ENCODE results near the gene C9orf50. TPM values are rescaled to one million over a fixed set of nuclear protein-coding genes. Genes with fewer than 3 reads are reported as not detected.
A peak's percentile ranks its signal among the peaks of the same experiment; 100 is the strongest.
"Not testable (repeated sequence)": the region's sequence is repeated elsewhere in the genome, so short reads cannot be mapped to it uniquely, and the experiment has no call there.

C9orf50 gene
- total and polyA plus RNA-seq, 4 donors, result 0.44 to 0.60 (median 0.59) TPM; not detected in 1

- WGBS (ENCODE audit: insufficient coverage), result 19% methylated on average over 44 of the region's 44 CpGs
- peaks cover 34% of the 10 kb centered on the region for H3K4me1 ChIP-seq (ENCODE audit: control insufficient read depth, insufficient read depth, low read length)
- H3K27ac ChIP-seq (ENCODE audit: low read depth, low read length), result peak overlapping the region; percentile 40
- DNase-seq (ENCODE audit: low read depth in 4 of 6, low spot score in 6 of 6), result no peak
- H3K9me3 ChIP-seq (ENCODE audit: control insufficient read depth, insufficient read depth, low read length), result no peaks in the 10 kb centered on the region
- H3K4me3 ChIP-seq (ENCODE audit: low read depth, low read length), result peak overlapping the region; percentile 90
- peaks cover 40% of the 10 kb centered on the region for H3K36me3 ChIP-seq (ENCODE audit: control insufficient read depth, insufficient read depth, low read length)
- no peaks in the 10 kb centered on the region for H3K27me3 ChIP-seq (ENCODE audit: control insufficient read depth, insufficient read depth, low read length)
These were observed 20.2 kb upstream of the C9orf50 start for GRCh38 chr9:129640871-129641749.

- no peak overlapping the region for H3K27ac ChIP-seq (ENCODE audit: low read depth, low read length)
- DNase-seq (ENCODE audit: low read depth in 4 of 6, low spot score in 6 of 6), result peak in 3 of 6 donors; percentile 48 to 93 (median 65)
- no peak overlapping the region for H3K4me3 ChIP-seq (ENCODE audit: low read depth, low read length)
These were observed 19.4 kb upstream of the C9orf50 start for GRCh38 chr9:129640086-129640870.

GRCh38 chr9:129639756-129640085, 18.8 kb upstream of the C9orf50 start:
- Histone ChIP-seq H3K4me1 (ENCODE audit: control insufficient read depth, insufficient read depth, low read length) (peaks cover 34% of the 10 kb centered on the region), H3K9me3 (ENCODE audit: control insufficient read depth, insufficient read depth, low read length) (no peaks in the 10 kb centered on the region), H3K36me3 (ENCODE audit: control insufficient read depth, insufficient read depth, low read length) (peaks cover 54% of the 10 kb centered on the region), H3K4me3 (ENCODE audit: low read depth, low read length) (no peak overlapping the region), H3K27me3 (ENCODE audit: control insufficient read depth, insufficient read depth, low read length) (no peaks in the 10 kb centered on the region), H3K27ac (ENCODE audit: low read depth, low read length) (no peak overlapping the region)
- 55% methylated on average over 12 of the region's 12 CpGs for WGBS (ENCODE audit: insufficient coverage)
- no peak for DNase-seq (ENCODE audit: low read depth in 4 of 6, low spot score in 6 of 6)

More at GRCh38 chr9:129640086-129640870, 19.4 kb upstream of the C9orf50 start:
- H3K27me3 ChIP-seq (ENCODE audit: control insufficient read depth, insufficient read depth, low read length), result no peaks in the 10 kb centered on the region
- H3K9me3 ChIP-seq (ENCODE audit: control insufficient read depth, insufficient read depth, low read length), result no peaks in the 10 kb centered on the region
- H3K4me1 ChIP-seq (ENCODE audit: control insufficient read depth, insufficient read depth, low read length), result peaks cover 34% of the 10 kb centered on the region
- H3K36me3 ChIP-seq (ENCODE audit: control insufficient read depth, insufficient read depth, low read length), result peaks cover 48% of the 10 kb centered on the region
- 52% methylated on average over 21 of the region's 25 CpGs for WGBS (ENCODE audit: insufficient coverage)

- no peak overlapping the region for H3K4me3 ChIP-seq (ENCODE audit: low read depth, low read length)
- no peaks in the 10 kb centered on the region for H3K27me3 ChIP-seq (ENCODE audit: control insufficient read depth, insufficient read depth, low read length)
- peaks cover 34% of the 10 kb centered on the region for H3K4me1 ChIP-seq (ENCODE audit: control insufficient read depth, insufficient read depth, low read length)
- no peaks in the 10 kb centered on the region for H3K9me3 ChIP-seq (ENCODE audit: control insufficient read depth, insufficient read depth, low read length)
- peaks cover 60% of the 10 kb centered on the region for H3K36me3 ChIP-seq (ENCODE audit: control insufficient read depth, insufficient read depth, low read length)
- no peak for DNase-seq (ENCODE audit: low read depth in 4 of 6, low spot score in 6 of 6)
- no peak overlapping the region for H3K27ac ChIP-seq (ENCODE audit: low read depth, low read length)
- WGBS (ENCODE audit: insufficient coverage), result 88% methylated on average over 12 of the region's 17 CpGs
These were observed 18.2 kb upstream of the C9orf50 start for GRCh38 chr9:129639034-129639630.

GRCh38 chr9:129637673-129638439, 17.0 kb upstream of the C9orf50 start:
- no peaks in the 10 kb centered on the region for H3K9me3 ChIP-seq (ENCODE audit: control insufficient read depth, insufficient read depth, low read length)
- no peaks in the 10 kb centered on the region for H3K27me3 ChIP-seq (ENCODE audit: control insufficient read depth, insufficient read depth, low read length)
- H3K27ac ChIP-seq (ENCODE audit: low read depth, low read length), result no peak overlapping the region
- DNase-seq (ENCODE audit: low read depth in 4 of 6, low spot score in 6 of 6), result no peak
- WGBS (ENCODE audit: insufficient coverage), result 81% methylated on average over 29 of the region's 29 CpGs
- peaks cover 34% of the 10 kb centered on the region for H3K4me1 ChIP-seq (ENCODE audit: control insufficient read depth, insufficient read depth, low read length)
- H3K4me3 ChIP-seq (ENCODE audit: low read depth, low read length), result no peak overlapping the region
- H3K36me3 ChIP-seq (ENCODE audit: control insufficient read depth, insufficient read depth, low read length), result peaks cover 72% of the 10 kb centered on the region

GRCh38 chr9:129637102-129637501, 16.2 kb upstream of the C9orf50 start:
- Histone ChIP-seq H3K36me3 (ENCODE audit: control insufficient read depth, insufficient read depth, low read length) (peaks cover 78% of the 10 kb centered on the region), H3K27ac (ENCODE audit: low read depth, low read length) (no peak overlapping the region), H3K9me3 (ENCODE audit: control insufficient read depth, insufficient read depth, low read length) (no peaks in the 10 kb centered on the region), H3K27me3 (ENCODE audit: control insufficient read depth, insufficient read depth, low read length) (no peaks in the 10 kb centered on the region), H3K4me1 (ENCODE audit: control insufficient read depth, insufficient read depth, low read length) (peaks cover 36% of the 10 kb centered on the region), H3K4me3 (ENCODE audit: low read depth, low read length) (no peak overlapping the region)
- WGBS (ENCODE audit: insufficient coverage), result 82% methylated on average over 9 of the region's 9 CpGs
- no peak for DNase-seq (ENCODE audit: low read depth in 4 of 6, low spot score in 6 of 6)

GRCh38 chr9:129636343-129636742, 15.4 kb upstream of the C9orf50 start:
- not testable (repeated sequence) for H3K9me3 ChIP-seq (ENCODE audit: control insufficient read depth, insufficient read depth, low read length); H3K27ac ChIP-seq (ENCODE audit: low read depth, low read length); H3K4me3 ChIP-seq (ENCODE audit: low read depth, low read length); H3K27me3 ChIP-seq (ENCODE audit: control insufficient read depth, insufficient read depth, low read length); DNase-seq (ENCODE audit: low read depth in 4 of 6, low spot score in 6 of 6)
- Histone ChIP-seq H3K4me1 (ENCODE audit: control insufficient read depth, insufficient read depth, low read length) (peaks cover 43% of the 10 kb centered on the region), H3K36me3 (ENCODE audit: control insufficient read depth, insufficient read depth, low read length) (peaks cover 84% of the 10 kb centered on the region)
- 96% methylated on average over 8 of the region's 10 CpGs for WGBS (ENCODE audit: insufficient coverage)

GRCh38 chr9:129635099-129636065, 14.5 kb upstream of the C9orf50 start:
- 93% methylated on average over 30 of the region's 34 CpGs for whole genome bisulfite sequencing (ENCODE audit: insufficient coverage)
- H3K27ac ChIP-seq (ENCODE audit: low read depth, low read length), result no peak overlapping the region
- H3K36me3 ChIP-seq (ENCODE audit: control insufficient read depth, insufficient read depth, low read length), result peaks cover 92% of the 10 kb centered on the region

More at GRCh38 chr9:129635099-129636065, 14.5 kb upstream of the C9orf50 start:
- Histone ChIP-seq H3K27me3 (ENCODE audit: control insufficient read depth, insufficient read depth, low read length) (no peaks in the 10 kb centered on the region), H3K4me3 (ENCODE audit: low read depth, low read length) (no peak overlapping the region), H3K4me1 (ENCODE audit: control insufficient read depth, insufficient read depth, low read length) (peaks cover 43% of the 10 kb centered on the region), H3K9me3 (ENCODE audit: control insufficient read depth, insufficient read depth, low read length) (no peaks in the 10 kb centered on the region)
- DNase-seq (ENCODE audit: low read depth in 4 of 6, low spot score in 6 of 6), result no peak
